Measurements from ENCODE around the gene PARN.

- TF ChIP-seq CTCF (conservative IDR thresholded peaks at IDR 0.05; ENCODE audit: low read depth, low read length) = no peak
- TF ChIP-seq MAFK (IDR thresholded peaks at IDR 0.05; ENCODE audit: low read depth, low read length) = no peak
- no peak for TF ChIP-seq BHLHE40 (IDR thresholded peaks at IDR 0.05; ENCODE audit: low read depth, low read length)
- no peak for TF ChIP-seq ELK1 (IDR thresholded peaks at IDR 0.05; ENCODE audit: borderline replicate concordance, low read depth, low read length)
- no peak for TF ChIP-seq POLR2A (IDR thresholded peaks at IDR 0.05; ENCODE audit: low read depth, low read length)
- no peak for TF ChIP-seq MAZ (IDR thresholded peaks at IDR 0.05; ENCODE audit: borderline replicate concordance, low read depth, low read length)
- no peak for TF ChIP-seq RFX5 (IDR thresholded peaks at IDR 0.05; ENCODE audit: low read depth, low read length)
- TF ChIP-seq RCOR1 (IDR thresholded peaks at IDR 0.05; ENCODE audit: insufficient replicate concordance, low read length) = no peak
- TF ChIP-seq RAD21 (IDR thresholded peaks at IDR 0.05; ENCODE audit: low read length) = no peak
- TF ChIP-seq CEBPB (IDR thresholded peaks at IDR 0.05; ENCODE audit: low read depth, low read length) = no peak
- TF ChIP-seq MXI1 (IDR thresholded peaks at IDR 0.05; ENCODE audit: borderline replicate concordance, low read depth, low read length) = no peak
- no peak for TF ChIP-seq FOS (IDR thresholded peaks at IDR 0.05; ENCODE audit: low read depth, low read length)
- TF ChIP-seq CHD1 (IDR thresholded peaks at IDR 0.05; ENCODE audit: low read depth, low read length) = no peak
- no peak for TF ChIP-seq SMC3 (IDR thresholded peaks at IDR 0.05; ENCODE audit: low read depth, low read length)
Observed at GRCh38 chr16:14522671-14523070, 107.4 kb downstream of the PARN start.
